HG02970 (cell line): ENCODE measurements around the gene ARL16.

Source experiments
- ATAC-seq: cut with Tn5 transposase; IDR thresholded peaks from one replicate; pipeline ENCODE4 v1.9.1; 2021; ENCODE audit warnings: mild to moderate bottlenecking, moderate library complexity, moderate number of reproducible peaks; ENCODE audit not compliant: unreplicated experiment, low FRiP score

ARL16 gene

GRCh38 chr17:81673561-81674258 is 9.9 kb downstream of the ARL16 start:
- ATAC-seq = no peak

- no peak for ATAC-seq
These were observed 10.6 kb downstream of the ARL16 start for GRCh38 chr17:81672954-81673353.

GRCh38 chr17:81672504-81672903 is 11.1 kb downstream of the ARL16 start:
- no peak for ATAC-seq

- ATAC-seq = no peak
These were observed 15.8 kb downstream of the ARL16 start for GRCh38 chr17:81667754-81668153.

- ATAC-seq = peak; percentile 86
These were observed 17.0 kb downstream of the ARL16 start, which contains the start of the genes CCDC137 and OXLD1 for GRCh38 chr17:81666342-81667191. Gene CCDC137, plus strand, starts transcription at chr17:81666737. Its CDS starts 30 bp downstream, at chr17:81666767. Gene OXLD1, minus strand, starts transcription at chr17:81666605. Its CDS starts 28 bp downstream, at chr17:81666577.

GRCh38 chr17:81666092-81666341 is 17.6 kb downstream of the ARL16 start:
- ATAC-seq = no peak

GRCh38 chr17:81665205-81666091 is 18.1 kb downstream of the ARL16 start:
- ATAC-seq = no peak

GRCh38 chr17:81664051-81664470 is 19.5 kb downstream of the ARL16 start:
- no peak for ATAC-seq

- ATAC-seq = no peak
These were observed 21.6 kb downstream of the ARL16 start for GRCh38 chr17:81662002-81662401.

GRCh38 chr17:81660441-81660840 is 23.2 kb downstream of the ARL16 start:
- ATAC-seq = no peak

GRCh38 chr17:81659038-81659437 is 24.6 kb downstream of the ARL16 start:
- ATAC-seq = no peak

GRCh38 chr17:81656835-81657234 is 26.8 kb downstream of the ARL16 start:
- no peak for ATAC-seq

- no peak for ATAC-seq
These were observed 27.4 kb downstream of the ARL16 start, which contains the start of gene PDE6G for GRCh38 chr17:81656118-81656743. Gene PDE6G, minus strand, starts transcription at chr17:81656542. Its CDS starts 3,237 bp downstream, at chr17:81653305.

GRCh38 chr17:81655378-81656117 is 28.0 kb downstream of the ARL16 start:
- no peak for ATAC-seq

- ATAC-seq = no peak
These were observed 30.5 kb downstream of the ARL16 start for GRCh38 chr17:81652906-81653771.

- no peak for ATAC-seq
These were observed 31.9 kb downstream of the ARL16 start for GRCh38 chr17:81651692-81652091.

GRCh38 chr17:81650951-81651350 is 32.6 kb downstream of the ARL16 start:
- no peak for ATAC-seq

GRCh38 chr17:81648707-81649085 is 34.9 kb downstream of the ARL16 start:
- no peak for ATAC-seq
